Common myeloid progenitor, CD34-positive (primary cell): Measurements from ENCODE around the gene PIK3R1. TPM values are rescaled to one million over a fixed set of nuclear protein-coding genes. Genes with fewer than 3 reads are reported as not detected.

Experiments
- CTCF ChIA-PET: fragments of 350-600 bp; sonication (Branson Sonifier 250); formaldehyde crosslinking; loops from one replicate; lab custom pipeline; 2021; ENCODE audit warnings: antibody characterized with exemption; lab: Charles Lee
- POLR2A ChIA-PET: fragments of 350-600 bp; sonication (Branson Sonifier 250); formaldehyde crosslinking; loops from one replicate; lab custom pipeline; 2021; ENCODE audit warnings: antibody characterized with exemption; lab: Charles Lee
- DNase-seq, 3 donors: peaks; one replicate each; pipeline versions ENCODE4 v3.0.0 to v3.0.0-alpha.2; 2013
- H3K27ac ChIP-seq, 2 experiments: 1 replicate in 1 of 2; 2 replicates in 1 of 2; pipeline ENCODE4 v1.7.0; 2013; ENCODE audit warnings: inconsistent platforms in 2 of 2, low read length in 2 of 2, mild to moderate bottlenecking in 2 of 2, low read depth in 1 of 2, moderate library complexity in 1 of 2; ENCODE audit not compliant: severe bottlenecking in 2 of 2, insufficient read depth in 1 of 2, poor library complexity in 1 of 2
- H3K27me3 ChIP-seq, 5 experiments: replicated peaks in 2 of 5; 1 replicate in 3 of 5; 2 replicates in 2 of 5; pipeline versions ENCODE4 v1.6.1 to v1.7.0; 2013; ENCODE audit warnings: low read length in 4 of 5, mild to moderate bottlenecking in 2 of 5, moderate library complexity in 2 of 5, inconsistent platforms in 1 of 5; ENCODE audit not compliant: insufficient read depth in 5 of 5, control insufficient read depth in 4 of 5
- H3K36me3 ChIP-seq, 4 experiments: 1 replicate in 2 of 4; 2 replicates in 2 of 4; pipeline versions ENCODE4 v1.6.1 to v1.7.0; 2013; ENCODE audit warnings: low read length in 3 of 4, control low read depth in 1 of 4, mild to moderate bottlenecking in 1 of 4; ENCODE audit not compliant: control insufficient read depth in 4 of 4, insufficient read depth in 4 of 4
- H3K4me1 ChIP-seq, 4 experiments: 1 replicate in 3 of 4; 2 replicates in 1 of 4; pipeline versions ENCODE4 v1.6.1 to v1.7.1; 2013; ENCODE audit warnings: low read length in 3 of 4, mild to moderate bottlenecking in 3 of 4, control low read depth in 1 of 4, inconsistent platforms in 1 of 4, moderate library complexity in 1 of 4; ENCODE audit not compliant: control insufficient read depth in 4 of 4, insufficient read depth in 4 of 4; ENCODE audit errors: control extremely low read depth in 1 of 4
- H3K4me3 ChIP-seq, 7 experiments: 1 replicate in 4 of 7; 2 replicates in 3 of 7; pipeline versions ENCODE4 v1.5.1 to v1.7.0; 2013; ENCODE audit warnings: mild to moderate bottlenecking in 7 of 7, low read length in 6 of 7, moderate library complexity in 6 of 7, inconsistent platforms in 2 of 7, low read depth in 2 of 7, control low read depth in 1 of 7; ENCODE audit not compliant: insufficient read depth in 4 of 7, control insufficient read depth in 1 of 7; ENCODE audit errors: extremely low read depth in 1 of 7
- H3K9me3 ChIP-seq, 5 experiments: 1 replicate in 4 of 5; 2 replicates in 1 of 5; pipeline versions ENCODE4 v1.6.1 to v1.7.1; 2013; ENCODE audit warnings: low read length in 4 of 5, mild to moderate bottlenecking in 2 of 5, inconsistent platforms in 1 of 5, low read depth in 1 of 5, moderate library complexity in 1 of 5; ENCODE audit not compliant: control insufficient read depth in 4 of 5, insufficient read depth in 2 of 5; ENCODE audit errors: control extremely low read depth in 1 of 5
- WGBS: methylation state at CpG from one replicate; pipeline ENCODE4 v1.1.5; 2013; ENCODE audit not compliant: insufficient coverage; 5-methylcytosine and 5-hydroxymethylcytosine counted together
- polyA plus RNA-seq: library from polyadenylated mRNA; unstranded; fragments of 120-200 nt; gene quantifications from one replicate; pipeline ENCODE4 v1.2.1, GENCODE V29; 2013

Gene PIK3R1
- polyA plus RNA-seq = 59.6 TPM

DNA sequence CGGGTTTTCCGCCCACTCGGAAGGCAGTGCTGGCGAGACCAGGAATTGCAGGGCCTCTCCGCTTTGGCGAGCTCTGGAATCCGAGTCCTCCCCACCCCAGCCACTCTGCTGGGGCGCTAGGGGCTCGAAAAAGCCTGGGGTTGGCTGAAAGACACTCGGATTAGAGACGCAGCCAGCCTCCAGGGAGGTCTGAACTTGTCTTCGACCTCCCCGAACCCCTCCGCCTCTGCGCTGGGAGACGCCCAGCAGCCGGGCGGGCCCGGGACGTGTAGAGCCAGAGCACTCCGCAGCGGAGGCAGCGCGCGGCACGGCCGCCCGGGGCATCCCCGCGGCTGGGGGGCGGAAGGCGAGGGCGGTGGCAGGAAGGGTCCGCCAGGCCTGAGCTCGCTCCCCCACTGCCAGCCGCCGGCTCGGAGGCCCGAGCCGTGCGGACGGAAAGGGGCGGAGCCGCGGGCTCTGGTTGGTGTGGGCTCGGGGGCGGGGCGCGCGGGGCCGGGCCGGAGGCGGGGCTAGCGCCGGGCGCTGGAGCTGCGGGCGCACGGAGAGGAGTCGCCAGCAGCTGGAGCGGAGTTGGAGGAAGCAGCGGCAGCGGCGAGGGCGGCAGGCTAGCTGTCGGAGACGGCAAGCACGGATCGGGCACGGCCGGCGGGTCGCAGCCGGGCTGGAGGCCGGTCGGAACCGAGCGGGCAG lies at the start of gene PIK3R1:
Gene PIK3R1 (plus strand): TSS at position 549 of the 690 bp plus-strand sequence. CDS start 10,920 bp downstream, outside the sequence.
- H3K4me1 ChIP-seq = peaks cover 16 to 42% (median 30%) of the 10 kb centered on the region in 4 experiments
- peak; percentile 90 to 97 (median 96) for DNase-seq
- POLR2A ChIA-PET = interaction anchor here (0.9 to 5.0 kb wide), 8 partner anchors 9 to 57 kb away, joined by 3 to 61 read pairs (median 6); no protein-coding TSS in a partner anchor
- under 1% methylated on average over 63 of the region's 78 CpGs for WGBS
- peak within 1 kb of the TSS; percentile 85 to 93 for H3K27ac ChIP-seq
- peaks cover 0 to 12% (median 5%) of the 10 kb centered on the region in 5 experiments for H3K9me3 ChIP-seq
- H3K36me3 ChIP-seq = peaks cover 0 to 6% (median 2%) of the 10 kb centered on the region in 4 experiments
- H3K4me3 ChIP-seq = peak within 1 kb of the TSS; percentile 86 to 100 (median 98)
- CTCF ChIA-PET = interaction anchor here (0.7 to 5.1 kb wide), 11 partner anchors 9 to 976 kb away, joined by 3 to 29 read pairs (median 9); no protein-coding TSS in a partner anchor
- H3K27me3 ChIP-seq = no peaks in the 10 kb centered on the region

DNA sequence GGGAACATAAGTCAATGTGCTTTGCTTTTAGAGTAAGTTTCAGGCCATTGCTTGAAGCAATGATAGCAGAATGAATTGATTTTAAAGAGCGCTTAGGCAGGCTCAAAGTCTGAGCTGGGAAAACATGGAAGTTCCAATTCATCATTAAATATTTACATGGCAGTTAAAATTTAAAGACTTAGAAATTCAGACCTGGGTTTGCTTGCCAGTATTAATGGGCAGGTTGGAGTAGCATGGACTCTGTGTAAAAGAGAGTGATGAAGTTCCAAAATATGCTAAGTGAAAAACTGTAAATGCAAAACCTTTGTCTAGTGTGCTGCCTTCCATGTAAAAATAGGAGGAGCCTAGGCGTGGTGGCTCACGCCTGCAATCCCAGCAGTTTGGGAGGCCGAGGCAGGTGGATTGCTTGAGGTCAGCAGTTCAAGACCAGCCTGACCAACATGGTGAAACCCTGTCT lies 48.3 kb upstream of the PIK3R1 start:
- no peaks in the 10 kb centered on the region for H3K4me1 ChIP-seq
- H3K9me3 ChIP-seq = no peaks in the 10 kb centered on the region
- no peaks in the 10 kb centered on the region for H3K27me3 ChIP-seq
- WGBS = 100% methylated on average over 3 of the region's 4 CpGs
- no peak overlapping the region for H3K27ac ChIP-seq
- H3K36me3 ChIP-seq = no peaks in the 10 kb centered on the region
- ChIA-PET CTCF (no interaction called here), POLR2A (no interaction called here)
- DNase-seq = no peak
- no peak overlapping the region for H3K4me3 ChIP-seq

- H3K36me3 ChIP-seq = no peaks in the 10 kb centered on the region
- H3K4me3 ChIP-seq = no peak overlapping the region
- ChIA-PET POLR2A (interaction anchor here (0.5 kb wide), 1 partner anchor 15 kb away, joined by 3 read pairs; no protein-coding TSS in a partner anchor), CTCF (interaction anchor here (0.6 kb wide), 1 partner anchor 100 kb away, joined by 3 read pairs; no protein-coding TSS in a partner anchor)
- 86% methylated on average over 1 of the region's 1 CpG for WGBS
- H3K9me3 ChIP-seq = no peaks in the 10 kb centered on the region
- no peak for DNase-seq
- no peaks in the 10 kb centered on the region for H3K27me3 ChIP-seq
- H3K27ac ChIP-seq = no peak overlapping the region
- no peaks in the 10 kb centered on the region for H3K4me1 ChIP-seq
These were observed 45.7 kb upstream of the PIK3R1 start for GRCh38 chr5:68169903-68170302.

DNA sequence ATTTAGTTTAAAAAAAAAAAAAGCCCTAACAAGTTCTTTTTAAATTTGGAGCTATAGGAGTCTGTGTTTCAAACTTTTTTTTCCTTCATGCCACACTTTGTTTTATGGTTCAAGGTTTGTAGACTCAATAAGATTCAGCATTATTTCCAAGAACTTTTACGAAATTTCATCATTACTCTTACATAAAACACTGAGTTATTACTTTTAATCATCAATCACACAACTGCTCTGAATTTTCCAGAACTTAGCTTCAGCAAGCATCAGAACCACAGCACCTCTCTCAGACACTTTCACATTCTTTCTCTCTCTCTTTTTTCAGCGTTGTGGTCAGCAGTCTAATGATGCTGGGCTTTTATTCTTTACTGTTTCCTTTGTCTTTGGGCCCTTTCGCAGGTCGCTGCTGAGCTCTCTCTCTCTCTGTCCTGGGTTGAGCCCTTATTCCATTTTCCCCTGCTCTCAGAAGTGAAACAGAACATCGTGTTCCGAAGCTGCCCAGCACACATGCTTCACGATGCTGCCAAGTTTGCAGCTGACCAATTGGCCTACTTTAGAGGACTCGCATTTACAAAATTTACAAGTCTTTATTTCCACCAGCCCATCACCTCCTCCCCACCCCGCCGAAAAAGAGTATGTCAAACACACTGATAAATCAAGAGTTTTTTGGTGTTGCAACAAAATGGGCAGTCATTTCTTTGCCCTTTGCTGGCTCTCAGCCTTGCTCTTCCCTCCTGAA lies 44.6 kb upstream of the PIK3R1 start:
- no peaks in the 10 kb centered on the region for H3K36me3 ChIP-seq
- no peaks in the 10 kb centered on the region for H3K4me1 ChIP-seq
- ChIA-PET CTCF (interaction anchor here (1.1 kb wide), 1 partner anchor 8 kb away, joined by 3 read pairs; no protein-coding TSS in a partner anchor), POLR2A (interaction anchor here (0.8 kb wide), 1 partner anchor 482 kb away, joined by 3 read pairs; no protein-coding TSS in a partner anchor)
- DNase-seq = no peak
- H3K9me3 ChIP-seq = no peaks in the 10 kb centered on the region
- H3K27ac ChIP-seq = no peak overlapping the region
- WGBS = 90% methylated on average over 8 of the region's 10 CpGs
- H3K4me3 ChIP-seq = no peak overlapping the region
- no peaks in the 10 kb centered on the region for H3K27me3 ChIP-seq

- no peaks in the 10 kb centered on the region for H3K4me1 ChIP-seq
- WGBS = 93% methylated on average over 2 of the region's 2 CpGs
- no peaks in the 10 kb centered on the region for H3K9me3 ChIP-seq
- H3K36me3 ChIP-seq = no peaks in the 10 kb centered on the region
- no peak overlapping the region for H3K4me3 ChIP-seq
- H3K27me3 ChIP-seq = no peaks in the 10 kb centered on the region
- ChIA-PET CTCF (no interaction called here), POLR2A (no interaction called here)
- no peak for DNase-seq
- no peak overlapping the region for H3K27ac ChIP-seq
These were observed 43.2 kb upstream of the PIK3R1 start for GRCh38 chr5:68172314-68172713.

GRCh38 chr5:68173007-68173406 lies 42.5 kb upstream of the PIK3R1 start:
- no peak overlapping the region for H3K4me3 ChIP-seq
- no peaks in the 10 kb centered on the region for H3K27me3 ChIP-seq
- no peaks in the 10 kb centered on the region for H3K36me3 ChIP-seq
- DNase-seq = no peak
- H3K9me3 ChIP-seq = no peaks in the 10 kb centered on the region
- H3K27ac ChIP-seq = no peak overlapping the region
- no peaks in the 10 kb centered on the region for H3K4me1 ChIP-seq
- ChIA-PET POLR2A (no interaction called here), CTCF (no interaction called here)
- 100% methylated on average over 1 of the region's 3 CpGs for WGBS
